Right cardiac atrium (tissue), 5 donors: Measurements from ENCODE around the gene ATP1B4. TPM values are rescaled to one million over a fixed set of nuclear protein-coding genes. Genes with fewer than 3 reads are reported as not detected.

Source experiments
- ATAC-seq, 2 donors: fragments of 200-7000 bp; cut with Tn5 transposase; one replicate each; pipeline versions ENCODE4 v1.8.0 to v1.9.1; 2020; ENCODE audit warnings: moderate library complexity in 2 of 2, mild to moderate bottlenecking in 1 of 2
- DNase-seq, 3 donors: peaks; one replicate each; pipeline ENCODE4 v3.0.0-alpha.2; 2020
- H3K27ac ChIP-seq: one replicate; pipeline ENCODE4 v1.5.1; 2013; ENCODE audit warnings: mild to moderate bottlenecking, low read length, control low read depth, moderate library complexity
- H3K27me3 ChIP-seq: one replicate; pipeline ENCODE4 v1.6.1; 2013; ENCODE audit not compliant: control insufficient read depth, insufficient read depth
- H3K4me1 ChIP-seq: one replicate; pipeline ENCODE4 v1.6.1; 2013; ENCODE audit warnings: low read length; ENCODE audit not compliant: control insufficient read depth, insufficient read depth
- H3K4me3 ChIP-seq: one replicate; pipeline ENCODE4 v1.5.1; 2013; ENCODE audit warnings: low read length, control low read depth
- H3K9me3 ChIP-seq: one replicate; pipeline ENCODE4 v1.6.1; 2013; ENCODE audit warnings: low read length; ENCODE audit not compliant: control insufficient read depth
- WGBS: extraction: QIAGEN DNeasy Blood & Tissue Kit; methylation state at CpG from one replicate; pipeline ENCODE4 v1.1.7; 2013; 5-methylcytosine and 5-hydroxymethylcytosine counted together
- intact Hi-C, 4 donors: fragments of 100-400 bp; cut with DNase I; formaldehyde crosslinking; loops; one replicate each; pipeline versions ENCODE4 v1.11.0 to v1.14.0; 2022 to 2023
- polyA plus RNA-seq: library from polyadenylated mRNA; stranded (reverse); fragments of 200-250 nt; gene quantifications from one replicate; pipeline ENCODE4 v1.2.3, GENCODE V29; 2013
- total RNA-seq, 4 donors: library from RNA; stranded (reverse); fragmentation: NEBNext Ultra II Directional; extraction: Animal tissue kit (Norgen Biotek cat#: 25700); gene quantifications; one replicate each; pipeline ENCODE4 v1.2.1, GENCODE V29; 2021
- donor health status: healthy with polysubstance abuse.
- donor health status: DM: no; HTN: yes; CAD: no.
- donor health status: DM: no; HTN: no; CAD: no.
- donor health status: DM: no; HTN: yes; CAD: no; lungs with severe emphysema.
- donor health status: DM: yes; HTN: yes; CAD: no.

ATP1B4 gene
- total and polyA plus RNA-seq, 5 donors = 0.23 to 3.8 (median 0.37) TPM

DNA sequence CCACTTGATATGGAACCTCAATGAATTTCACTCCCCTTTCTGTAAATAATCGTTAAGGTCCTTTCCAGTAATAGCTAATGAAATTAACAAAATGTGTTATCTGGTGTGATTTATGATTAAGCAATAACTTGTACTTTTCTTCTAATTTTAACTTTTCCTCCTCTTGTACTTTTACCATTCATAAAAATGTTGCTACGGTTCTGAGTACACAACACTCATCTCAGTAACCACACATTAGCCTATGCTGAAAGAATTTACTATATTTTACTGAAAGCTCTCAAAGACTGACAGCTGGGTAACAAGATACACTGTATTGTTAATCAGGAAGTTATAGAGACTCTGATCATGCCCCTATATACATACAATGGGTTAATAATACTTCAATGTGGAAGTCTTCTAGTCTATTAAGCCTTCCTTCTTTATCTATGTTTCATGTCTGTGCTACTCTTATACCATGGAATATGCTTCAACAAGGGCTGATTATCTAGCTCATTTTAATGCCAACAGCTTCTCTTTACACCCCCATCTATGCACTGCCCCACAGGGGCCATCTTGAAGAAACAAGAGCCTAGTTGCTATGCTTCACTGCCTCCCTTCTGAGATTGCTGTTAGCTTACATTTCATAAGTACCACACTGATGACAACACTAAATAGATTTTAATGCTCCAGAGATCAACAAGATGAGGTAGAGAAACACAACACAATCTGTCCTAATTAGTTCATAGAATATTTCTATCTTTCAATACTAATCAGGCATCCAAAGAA is 68.1 kb downstream of the ATP1B4 start:
- ATAC-seq (no peak), DNase-seq (no peak)
- WGBS = 78% methylated on average over 2 of the region's 2 CpGs
- intact Hi-C loops = no loop called here
- H3K27ac ChIP-seq = no peak overlapping the region
- H3K4me3 ChIP-seq = no peak overlapping the region
- H3K27me3 ChIP-seq = no peaks in the 10 kb centered on the region
- H3K4me1 ChIP-seq = no peaks in the 10 kb centered on the region
- H3K9me3 ChIP-seq = no peaks in the 10 kb centered on the region

Other genes starting within 250 kb of the ATP1B4 start
- gene RHOXF1, start 246.2 kb upstream of the ATP1B4 start, total RNA-seq = under 1 TPM in 1 of 4 donors, not detected in 3; 0.65 TPM
- gene RHOXF1, start 246.2 kb upstream of the ATP1B4 start, polyA plus RNA-seq = 0.16 TPM
- gene RHOXF2, start 203.5 kb upstream of the ATP1B4 start, total RNA-seq = not detected
- not detected for gene RHOXF2, start 203.5 kb upstream of the ATP1B4 start, polyA plus RNA-seq
- gene ZBTB33, start 111.3 kb upstream of the ATP1B4 start, total RNA-seq = 1 to 10 TPM; 5.8 to 7.7 (median 7.3) TPM
- 2.6 TPM for gene ZBTB33, start 111.3 kb upstream of the ATP1B4 start, polyA plus RNA-seq
- 1 to 10 TPM in 2 of 4 donors, under 1 TPM in 2; 0.48 to 1.1 (median 0.83) TPM for gene TMEM255A, start 50.6 kb upstream of the ATP1B4 start, total RNA-seq
- gene TMEM255A, start 50.6 kb upstream of the ATP1B4 start, polyA plus RNA-seq = 0.57 TPM
- gene LAMP2, start 107.2 kb downstream of the ATP1B4 start, total RNA-seq = 10 to 100 TPM; 72.6 to 80.0 (median 75.0) TPM
- 37.6 TPM for gene LAMP2, start 107.2 kb downstream of the ATP1B4 start, polyA plus RNA-seq
- 10 to 100 TPM; 27.9 to 31.3 (median 29.0) TPM for gene CUL4B, start 198.9 kb downstream of the ATP1B4 start, total RNA-seq
- gene CUL4B, start 198.9 kb downstream of the ATP1B4 start, polyA plus RNA-seq = 10.7 TPM
- 10 to 100 TPM; 27.4 to 34.0 (median 28.8) TPM for gene MCTS1, start 242.0 kb downstream of the ATP1B4 start, total RNA-seq
- gene MCTS1, start 242.0 kb downstream of the ATP1B4 start, polyA plus RNA-seq = 48.0 TPM